Neuron (in vitro differentiated cells): ENCODE measurements around the gene HAUS5.
A peak's percentile ranks its signal among the peaks of the same experiment; 100 is the strongest.
"Not testable (repeated sequence)": the region's sequence is repeated elsewhere in the genome, so short reads cannot be mapped to it uniquely, and the experiment has no call there.

Experiments used
- H2AFZ ChIP-seq: one replicate; pipeline ENCODE4 v1.6.1; 2013; ENCODE audit warnings: low read depth, mild to moderate bottlenecking, inconsistent platforms, low read length, moderate library complexity
- H3K27me3 ChIP-seq: one replicate; pipeline ENCODE4 v1.6.1; 2013; ENCODE audit warnings: low read length; ENCODE audit not compliant: insufficient read depth
- H3K36me3 ChIP-seq: one replicate; pipeline ENCODE4 v1.6.1; 2013; ENCODE audit warnings: low read length; ENCODE audit not compliant: insufficient read depth
- H3K4me1 ChIP-seq: one replicate; pipeline ENCODE4 v1.6.1; 2013; ENCODE audit warnings: low read length; ENCODE audit not compliant: insufficient read depth
- H3K4me3 ChIP-seq: 2 replicates; pipeline ENCODE4 v1.5.1; 2013; ENCODE audit warnings: mild to moderate bottlenecking, low read length, moderate library complexity
- H3K9me3 ChIP-seq: one replicate; pipeline ENCODE4 v1.6.1; 2013; ENCODE audit warnings: low read length

Gene HAUS5

GRCh38 chr19:35639863-35640262 lies 27.3 kb downstream of the HAUS5 start:
- Histone ChIP-seq H3K36me3 (peaks cover 28% of the 10 kb centered on the region), H3K4me1 (peaks cover 9% of the 10 kb centered on the region), H2AFZ (no peak overlapping the region), H3K9me3 (no peaks in the 10 kb centered on the region), H3K4me3 (no peak overlapping the region), H3K27me3 (no peaks in the 10 kb centered on the region)

- Histone ChIP-seq H3K36me3 (peaks cover 19% of the 10 kb centered on the region), H3K4me3 (no peak within 1 kb of the TSS), H3K27me3 (no peaks in the 10 kb centered on the region), H3K4me1 (peaks cover 16% of the 10 kb centered on the region), H2AFZ (no peak within 1 kb of the TSS), H3K9me3 (no peaks in the 10 kb centered on the region)
These were observed 29.1 kb downstream of the HAUS5 start, which contains the start of gene ETV2 for GRCh38 chr19:35641515-35642151. TSS of gene ETV2 (plus strand) at chr19:35641745. CDS start at chr19:35642461, 716 bp downstream.

GRCh38 chr19:35642312-35642711 lies 29.8 kb downstream of the HAUS5 start:
- peaks cover 12% of the 10 kb centered on the region for H3K36me3 ChIP-seq
- peaks cover 16% of the 10 kb centered on the region for H3K4me1 ChIP-seq
- H3K4me3 ChIP-seq = no peak overlapping the region
- H2AFZ ChIP-seq = no peak overlapping the region
- no peaks in the 10 kb centered on the region for H3K27me3 ChIP-seq
- H3K9me3 ChIP-seq = no peaks in the 10 kb centered on the region

- no peaks in the 10 kb centered on the region for H3K27me3 ChIP-seq
- H3K9me3 ChIP-seq = no peaks in the 10 kb centered on the region
- H3K36me3 ChIP-seq = peaks cover 7% of the 10 kb centered on the region
- peaks cover 16% of the 10 kb centered on the region for H3K4me1 ChIP-seq
- H3K4me3 ChIP-seq = peak overlapping the region; percentile 59
- peak overlapping the region; percentile 75 for H2AFZ ChIP-seq
These were observed 30.3 kb downstream of the HAUS5 start for GRCh38 chr19:35642798-35643254.

- Histone ChIP-seq H3K27me3 (no peaks in the 10 kb centered on the region), H3K4me3 (peak overlapping the region; percentile 59), H3K4me1 (peaks cover 16% of the 10 kb centered on the region), H2AFZ (peak overlapping the region; percentile 75), H3K36me3 (peaks cover under 1% of the 10 kb centered on the region), H3K9me3 (no peaks in the 10 kb centered on the region)
These were observed 31.0 kb downstream of the HAUS5 start for GRCh38 chr19:35643255-35644205.

GRCh38 chr19:35644206-35644986 lies 31.9 kb downstream of the HAUS5 start:
- no peaks in the 10 kb centered on the region for H3K9me3 ChIP-seq
- no peaks in the 10 kb centered on the region for H3K27me3 ChIP-seq
- peak overlapping the region; percentile 59 for H3K4me3 ChIP-seq
- peak overlapping the region; percentile 75 for H2AFZ ChIP-seq
- no peaks in the 10 kb centered on the region for H3K36me3 ChIP-seq
- H3K4me1 ChIP-seq = peaks cover 22% of the 10 kb centered on the region

- peaks cover under 1% of the 10 kb centered on the region for H3K36me3 ChIP-seq
- peak overlapping the region; percentile 59 for H3K4me3 ChIP-seq
- no peaks in the 10 kb centered on the region for H3K27me3 ChIP-seq
- H3K9me3 ChIP-seq = no peaks in the 10 kb centered on the region
- peaks cover 22% of the 10 kb centered on the region for H3K4me1 ChIP-seq
- peak overlapping the region; percentile 75 for H2AFZ ChIP-seq
These were observed 32.6 kb downstream of the HAUS5 start for GRCh38 chr19:35644987-35645679.

- Histone ChIP-seq H3K27me3 (no peaks in the 10 kb centered on the region), H2AFZ (peak overlapping the region; percentile 75), H3K4me3 (no peak overlapping the region), H3K36me3 (peaks cover 7% of the 10 kb centered on the region), H3K9me3 (no peaks in the 10 kb centered on the region), H3K4me1 (peaks cover 22% of the 10 kb centered on the region)
These were observed 33.4 kb downstream of the HAUS5 start for GRCh38 chr19:35645680-35646511.

GRCh38 chr19:35648017-35648961 lies 35.8 kb downstream of the HAUS5 start, which contains the start of gene COX6B1:
TSS of gene COX6B1 (plus strand) at chr19:35648323. CDS start at chr19:35651244, 2,921 bp downstream.
- Histone ChIP-seq H3K9me3 (no peaks in the 10 kb centered on the region), H3K36me3 (peaks cover 12% of the 10 kb centered on the region), H2AFZ (no peak within 1 kb of the TSS), H3K27me3 (no peaks in the 10 kb centered on the region), H3K4me3 (peak within 1 kb of the TSS; percentile 77), H3K4me1 (peaks cover 22% of the 10 kb centered on the region)

GRCh38 chr19:35650581-35650980 lies 38.0 kb downstream of the HAUS5 start:
- H3K9me3 ChIP-seq = no peaks in the 10 kb centered on the region
- peaks cover 7% of the 10 kb centered on the region for H3K4me1 ChIP-seq
- no peak overlapping the region for H2AFZ ChIP-seq
- H3K36me3 ChIP-seq = peaks cover 29% of the 10 kb centered on the region
- H3K4me3 ChIP-seq = no peak overlapping the region
- no peaks in the 10 kb centered on the region for H3K27me3 ChIP-seq

GRCh38 chr19:35654828-35655227 lies 42.3 kb downstream of the HAUS5 start:
- H3K4me1 ChIP-seq, H3K9me3 ChIP-seq, H3K27me3 ChIP-seq, H2AFZ ChIP-seq, H3K4me3 ChIP-seq: not testable (repeated sequence)
- H3K36me3 ChIP-seq = peaks cover 61% of the 10 kb centered on the region
